GM18511 (cell line): ENCODE data around the gene MOGAT2.

Experiments
- ATAC-seq: cut with Tn5 transposase; IDR thresholded peaks from one replicate; pipeline ENCODE4 v1.9.1; 2021; ENCODE audit warnings: mild to moderate bottlenecking, moderate library complexity; ENCODE audit not compliant: unreplicated experiment

MOGAT2 gene

DNA sequence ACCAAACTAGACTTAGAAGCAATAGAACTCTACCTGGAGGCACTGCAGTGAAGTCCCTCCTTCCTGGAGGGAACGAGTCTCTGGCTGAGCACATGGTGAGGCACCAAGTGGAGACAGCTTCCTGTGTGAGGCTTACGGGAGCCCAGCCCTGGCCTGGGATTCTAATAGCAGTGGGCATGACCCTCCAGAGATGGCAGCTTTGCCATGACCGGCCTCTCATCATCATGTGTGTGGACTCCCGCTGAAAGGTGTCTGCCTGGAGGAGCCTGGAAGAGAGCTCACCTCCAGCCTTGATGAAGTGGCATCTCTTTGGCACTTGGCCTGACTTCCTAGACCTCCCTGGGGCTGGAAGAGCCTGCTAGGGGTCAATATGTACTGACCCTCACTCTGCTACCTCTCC is 58.9 kb downstream of the MOGAT2 start:
- no peak for ATAC-seq

DNA sequence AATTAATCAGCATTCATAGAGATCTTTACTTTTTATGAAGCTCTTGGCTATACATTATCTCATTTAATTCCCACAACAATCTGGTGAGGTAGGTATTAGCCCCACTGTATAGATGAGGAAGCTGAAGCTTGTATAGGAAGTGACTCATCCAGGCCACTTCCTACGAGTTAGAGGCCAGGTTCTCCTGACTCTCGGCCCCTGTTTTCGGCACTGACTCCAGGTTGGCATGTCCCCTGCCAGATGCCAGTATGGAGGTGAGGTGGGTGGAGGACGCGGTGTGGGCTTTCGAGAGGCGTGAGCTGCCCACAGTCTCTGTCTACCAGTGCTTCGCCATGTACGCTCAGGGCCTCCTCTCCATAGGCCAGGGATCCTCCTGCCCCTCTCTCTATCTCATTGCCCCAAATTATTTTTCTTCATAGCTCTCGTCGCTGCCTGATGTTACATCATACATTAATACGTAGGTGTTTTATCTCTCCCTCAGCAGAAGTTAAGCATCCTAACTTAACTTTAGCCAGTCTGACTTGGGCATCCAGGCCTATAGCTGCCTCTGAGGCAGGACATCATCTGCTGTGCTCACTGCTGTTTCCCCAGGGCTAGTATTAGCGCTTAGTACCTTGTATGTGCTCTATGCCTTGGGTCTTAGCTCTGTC is 59.9 kb downstream of the MOGAT2 start:
- ATAC-seq = no peak

DNA sequence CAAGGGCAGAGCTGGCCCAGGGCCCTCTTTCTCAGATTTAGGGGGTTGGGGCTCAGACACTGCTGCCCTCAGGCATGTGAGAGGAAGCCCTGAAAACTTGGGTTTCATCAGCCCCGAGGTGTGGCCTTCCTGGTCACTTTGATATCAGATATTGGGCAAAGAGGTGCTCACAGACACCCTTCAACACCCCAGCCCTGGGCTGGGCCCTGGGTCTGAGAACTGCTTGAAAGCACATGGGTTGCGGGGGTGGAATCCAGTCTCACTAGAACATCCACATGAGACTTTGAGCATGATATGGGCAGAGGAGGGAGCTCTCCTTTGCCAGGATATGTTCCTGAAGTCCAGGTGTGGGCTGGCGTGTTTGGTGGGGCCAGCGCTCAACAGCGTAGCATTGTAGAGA is 61.3 kb downstream of the MOGAT2 start:
- no peak for ATAC-seq

DNA sequence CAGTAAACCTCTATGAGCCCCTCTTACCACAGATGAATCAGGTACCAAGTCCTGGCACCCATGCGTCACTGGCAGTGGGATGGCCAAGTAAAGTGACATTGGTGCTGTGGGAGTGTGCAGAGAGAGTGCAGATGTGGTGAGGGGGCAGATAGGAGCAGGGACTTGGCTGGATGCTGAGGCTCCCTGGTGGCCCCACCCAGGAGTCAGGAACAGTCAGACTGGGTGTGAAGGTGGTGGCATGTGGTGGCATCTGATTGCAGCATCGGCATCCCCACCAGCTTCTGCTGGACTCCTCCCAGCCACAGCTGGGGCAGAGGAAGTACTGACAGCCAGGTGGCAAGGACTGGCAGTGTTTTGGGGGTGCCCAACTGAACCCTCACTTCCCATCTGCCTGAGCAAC is 62.3 kb downstream of the MOGAT2 start:
- no peak for ATAC-seq

DNA sequence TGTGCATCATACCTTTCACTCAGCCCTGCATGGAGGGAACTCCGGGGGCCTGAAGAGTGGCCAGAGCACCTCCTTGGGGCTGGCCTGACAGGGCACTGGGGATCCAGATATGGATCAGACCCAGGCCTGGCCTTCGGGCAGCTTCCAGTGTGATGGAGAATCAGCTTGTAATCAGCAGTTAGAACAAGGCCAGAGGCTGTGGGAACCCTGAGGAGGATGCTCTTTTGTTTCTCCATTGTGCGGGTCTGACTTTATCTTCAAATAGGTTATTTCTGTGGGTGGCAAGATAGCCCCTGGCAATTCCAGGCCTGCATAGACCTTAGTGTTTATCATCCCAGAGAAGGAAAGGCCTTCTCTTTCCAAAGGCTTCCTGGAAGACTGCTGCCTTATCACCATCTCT is 63.2 kb downstream of the MOGAT2 start:
- no peak for ATAC-seq

DNA sequence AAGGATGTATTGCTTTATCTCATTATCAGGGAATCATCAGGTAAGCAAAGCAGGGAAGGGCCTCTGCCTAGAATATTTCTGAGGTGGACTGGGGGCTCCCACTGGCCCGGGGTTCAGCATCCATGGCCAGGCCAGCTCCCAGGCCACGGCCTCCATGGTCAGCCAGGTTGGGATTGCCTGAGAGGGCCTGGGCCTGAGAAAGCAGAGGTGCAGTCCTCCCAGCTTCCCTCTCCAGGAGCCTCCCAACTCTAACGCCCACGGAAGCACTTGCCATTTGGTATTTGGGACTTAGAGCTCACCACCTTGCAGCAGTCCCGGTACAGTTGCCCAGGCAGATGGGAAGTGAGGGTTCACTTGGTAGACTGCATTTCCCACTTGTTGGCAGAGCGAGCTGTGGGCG is 63.7 kb downstream of the MOGAT2 start:
- no peak for ATAC-seq

DNA sequence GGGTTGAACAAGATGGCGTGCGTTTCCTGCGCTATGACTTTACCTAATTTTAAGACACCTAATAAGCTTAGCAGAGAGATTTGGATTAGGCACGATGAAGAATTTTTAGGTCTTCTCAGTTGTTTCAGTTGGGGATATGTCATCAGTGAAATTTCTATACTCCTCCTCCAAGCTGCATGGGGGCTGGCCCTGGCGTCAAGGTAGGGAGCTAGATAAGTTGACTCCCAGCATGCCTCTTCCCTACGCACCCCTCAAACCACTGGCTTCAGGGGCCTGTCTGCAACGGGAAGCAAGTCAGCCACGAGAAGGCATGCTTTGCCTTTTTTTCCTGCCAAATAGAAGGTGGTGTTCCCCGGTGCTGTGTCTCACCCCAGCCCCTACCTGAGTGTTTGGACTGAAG is 64.2 kb downstream of the MOGAT2 start:
- no peak for ATAC-seq
